Retina (tissue), 1 donor: ENCODE results near the gene MALSU1.

Source experiments
- DNase-seq: peaks from one replicate; pipeline ENCODE4 v3.0.0-alpha.2; 2016

Gene MALSU1

DNA sequence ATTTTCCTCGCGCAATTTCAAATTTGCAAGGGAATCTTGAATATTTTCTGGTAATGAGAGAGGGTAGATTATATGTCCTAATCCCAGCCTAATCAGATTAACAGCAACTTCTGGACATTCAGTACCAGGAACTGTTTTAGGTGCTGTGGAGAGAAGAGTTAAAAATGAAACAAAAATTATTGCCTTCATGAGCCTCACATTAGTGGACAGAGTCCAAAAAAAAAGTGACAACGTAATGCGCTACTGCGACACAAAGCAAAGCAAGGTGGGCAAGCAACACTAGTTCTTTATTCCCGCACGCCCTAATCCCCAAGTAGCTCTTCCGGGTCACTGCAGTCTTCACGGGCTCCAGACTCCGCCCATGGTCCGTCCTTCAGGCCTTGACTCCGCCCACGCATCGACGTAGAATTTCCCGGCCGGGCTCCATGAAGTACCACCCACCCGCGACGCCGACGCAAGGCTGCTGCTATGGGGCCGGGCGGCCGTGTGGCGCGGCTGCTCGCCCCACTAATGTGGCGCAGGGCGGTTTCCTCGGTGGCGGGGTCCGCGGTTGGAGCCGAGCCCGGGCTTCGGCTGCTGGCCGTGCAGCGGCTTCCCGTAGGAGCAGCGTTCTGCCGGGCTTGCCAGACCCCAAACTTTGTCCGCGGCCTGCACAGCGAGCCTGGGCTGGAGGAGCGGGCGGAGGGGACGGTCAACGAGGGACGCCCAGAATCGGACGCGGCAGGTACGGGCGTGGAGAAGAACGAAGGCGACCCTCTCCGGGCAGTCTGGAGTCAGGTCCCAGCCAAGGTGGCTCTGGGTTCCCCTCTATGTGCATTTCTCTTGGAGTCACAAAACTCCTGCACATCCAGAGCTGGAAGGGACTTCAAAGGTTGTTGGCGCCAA lies at the start of gene MALSU1:
MALSU1 (plus strand) TSS at position 455 of the 885 bp plus-strand sequence; CDS start at position 469, 14 bp downstream.
- peak; percentile 96 for DNase-seq

DNA sequence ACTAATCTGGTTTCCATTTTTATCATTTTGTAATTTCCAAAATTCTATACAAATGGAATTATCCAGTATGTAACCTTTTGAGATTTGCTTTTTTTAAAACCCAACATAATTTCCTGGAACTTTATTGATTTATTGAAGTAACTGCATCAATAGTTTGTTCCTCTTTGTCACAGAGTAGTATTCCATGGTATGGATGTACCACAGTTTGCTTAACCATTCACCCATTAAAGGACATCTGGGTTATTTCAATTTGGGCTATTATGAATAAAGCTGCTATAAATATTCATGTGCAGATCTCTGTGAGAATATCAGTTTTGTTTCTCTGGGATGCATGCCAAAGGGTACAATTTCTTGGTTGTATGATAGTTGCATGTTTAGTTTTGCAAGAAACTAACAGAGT lies 49.7 kb upstream of the MALSU1 start:
- no peak for DNase-seq

DNA sequence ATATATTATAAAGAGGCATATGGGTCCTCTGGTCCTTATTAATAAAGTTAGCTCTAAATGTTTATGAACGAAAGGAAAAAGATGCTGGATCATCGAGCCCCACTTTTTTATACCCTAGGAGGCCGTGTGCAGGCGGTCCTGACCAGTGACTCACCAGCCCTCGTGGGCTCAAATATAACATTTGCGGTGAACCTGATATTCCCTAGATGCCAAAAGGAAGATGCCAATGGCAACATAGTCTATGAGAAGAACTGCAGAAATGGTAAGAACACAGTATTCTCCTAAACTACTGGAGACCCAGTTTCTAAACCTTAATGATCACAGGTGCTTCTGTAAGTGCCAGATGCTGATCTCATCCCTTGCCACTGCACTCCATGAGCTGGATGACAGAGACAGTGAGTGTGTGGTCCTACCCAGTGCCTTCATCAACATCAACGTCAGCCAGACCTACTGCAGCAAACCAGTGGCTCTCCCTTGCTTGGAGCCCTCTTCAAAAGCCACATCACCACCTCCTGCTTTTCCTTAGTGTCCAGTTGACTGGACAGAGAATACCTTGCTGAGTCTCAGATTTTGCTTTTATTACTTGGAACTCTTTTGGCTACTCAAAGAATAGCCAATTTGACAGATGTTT lies 45.0 kb upstream of the MALSU1 start:
- no peak for DNase-seq

DNA sequence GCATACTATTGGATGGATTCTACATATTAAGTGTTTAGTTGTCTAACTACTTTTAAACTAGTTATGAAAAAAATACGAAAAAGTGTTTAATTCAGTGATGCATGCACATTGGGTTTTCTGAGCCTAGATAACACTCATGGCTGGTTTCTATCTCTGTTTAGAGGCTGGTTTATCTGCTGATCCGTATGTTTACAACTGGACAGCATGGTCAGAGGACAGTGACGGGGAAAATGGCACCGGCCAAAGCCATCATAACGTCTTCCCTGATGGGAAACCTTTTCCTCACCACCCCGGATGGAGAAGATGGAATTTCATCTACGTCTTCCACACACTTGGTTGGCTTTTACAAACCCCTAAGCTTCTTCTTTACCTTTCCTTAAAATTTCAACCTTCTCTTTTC lies 42.4 kb upstream of the MALSU1 start:
- no peak for DNase-seq

DNA sequence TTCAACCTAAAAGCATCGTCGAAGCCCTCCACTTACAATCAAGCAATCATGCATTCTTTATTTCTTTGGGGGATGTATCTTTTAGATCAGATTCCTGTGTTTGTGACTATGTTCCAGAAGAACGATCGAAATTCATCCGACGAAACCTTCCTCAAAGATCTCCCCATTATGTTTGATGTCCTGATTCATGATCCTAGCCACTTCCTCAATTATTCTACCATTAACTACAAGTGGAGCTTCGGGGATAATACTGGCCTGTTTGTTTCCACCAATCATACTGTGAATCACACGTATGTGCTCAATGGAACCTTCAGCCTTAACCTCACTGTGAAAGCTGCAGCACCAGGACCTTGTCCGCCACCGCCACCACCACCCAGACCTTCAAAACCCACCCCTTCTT lies 38.8 kb upstream of the MALSU1 start:
- DNase-seq: no peak

DNA sequence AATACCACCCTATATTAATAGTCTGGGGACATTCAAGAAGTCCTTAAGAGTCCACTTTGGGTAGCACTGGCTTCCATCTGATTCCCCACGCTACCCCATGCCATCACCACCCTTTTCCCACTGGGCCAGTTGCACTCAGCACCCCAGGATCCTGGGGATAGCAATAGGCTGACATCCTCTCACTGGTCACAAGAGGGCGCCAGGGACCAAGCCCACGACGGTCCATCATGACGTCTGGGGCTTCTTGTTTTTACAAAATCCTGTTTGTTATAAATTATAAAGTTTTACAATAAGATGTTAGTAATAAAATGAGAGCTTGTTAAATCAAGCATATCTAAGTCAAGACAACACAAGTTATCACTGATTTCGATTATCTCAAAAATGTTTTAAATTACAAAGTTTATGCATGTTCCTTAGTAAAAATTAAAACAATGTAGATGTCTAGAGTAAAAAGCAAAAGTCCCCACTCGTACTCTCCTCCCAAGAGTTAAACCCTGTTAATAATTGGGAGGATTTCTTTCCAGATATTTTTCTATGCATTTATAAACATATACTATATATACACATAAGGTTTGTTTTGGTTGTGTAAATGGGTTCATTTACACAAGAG lies 37.2 kb upstream of the MALSU1 start:
- DNase-seq: no peak

DNA sequence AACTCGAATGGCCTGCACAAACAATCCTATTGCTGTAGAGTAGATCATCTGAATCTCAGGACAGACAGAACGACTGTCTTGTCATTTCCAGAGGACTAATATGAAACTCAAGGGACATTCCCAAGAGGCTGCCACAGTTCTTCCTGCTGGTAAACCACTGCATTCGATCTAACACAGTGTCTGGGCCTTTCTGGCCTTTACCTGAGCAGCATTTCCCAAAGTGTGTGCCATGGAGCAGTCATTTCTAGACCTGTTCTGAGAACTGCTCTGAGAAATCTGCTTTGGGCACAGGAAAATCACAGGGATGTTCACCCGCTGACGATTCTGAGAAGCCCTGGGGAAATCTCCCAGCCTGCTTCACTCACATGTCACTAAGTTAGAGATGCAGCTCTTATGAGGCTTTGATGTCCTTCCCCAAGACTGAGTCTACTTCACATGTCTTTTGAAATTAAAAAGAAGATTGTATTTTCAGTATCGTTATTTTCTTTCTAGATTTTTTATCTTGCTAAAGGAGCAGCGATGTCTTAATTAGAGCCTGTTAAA lies 34.2 kb upstream of the MALSU1 start:
- DNase-seq: no peak

DNA sequence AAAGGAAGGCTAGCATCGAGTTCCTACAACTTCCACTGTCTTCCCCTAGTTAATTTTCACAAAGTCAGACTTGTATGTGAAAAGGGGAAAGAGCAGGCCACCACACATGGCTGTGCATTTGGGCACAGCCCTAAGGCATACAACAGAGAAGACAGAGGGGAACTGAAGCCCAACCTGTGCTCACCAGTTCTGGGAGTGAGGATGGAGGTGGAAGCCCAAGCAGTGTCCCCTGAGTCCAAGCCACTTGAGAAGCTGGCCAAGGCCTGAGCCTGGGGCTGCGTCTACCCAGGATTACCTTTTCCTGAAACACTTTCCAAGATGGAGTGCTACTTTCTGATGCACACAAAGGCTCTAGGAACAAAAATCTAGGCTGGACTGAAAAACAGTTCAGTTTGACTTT lies 32.2 kb upstream of the MALSU1 start:
- no peak for DNase-seq

DNA sequence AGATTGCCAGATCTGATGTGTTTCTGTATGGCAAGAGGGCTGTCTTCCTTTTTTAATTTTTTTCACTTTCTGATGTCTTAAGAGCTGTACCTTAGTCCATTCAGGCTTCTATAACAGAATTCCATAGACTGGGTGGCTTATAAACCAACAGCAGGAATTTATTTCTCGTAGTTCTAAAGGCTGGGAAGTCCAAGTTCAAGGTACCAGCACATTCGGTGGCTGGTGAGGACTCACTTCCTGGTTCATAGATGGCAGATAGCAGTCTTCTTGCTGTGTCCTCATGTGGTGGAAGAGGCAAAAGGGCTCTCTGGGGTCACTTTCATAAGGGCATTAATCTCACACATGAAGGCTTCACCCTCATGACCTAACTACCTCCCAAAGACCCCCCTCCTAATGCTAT lies 31.8 kb upstream of the MALSU1 start:
- DNase-seq: no peak

DNA sequence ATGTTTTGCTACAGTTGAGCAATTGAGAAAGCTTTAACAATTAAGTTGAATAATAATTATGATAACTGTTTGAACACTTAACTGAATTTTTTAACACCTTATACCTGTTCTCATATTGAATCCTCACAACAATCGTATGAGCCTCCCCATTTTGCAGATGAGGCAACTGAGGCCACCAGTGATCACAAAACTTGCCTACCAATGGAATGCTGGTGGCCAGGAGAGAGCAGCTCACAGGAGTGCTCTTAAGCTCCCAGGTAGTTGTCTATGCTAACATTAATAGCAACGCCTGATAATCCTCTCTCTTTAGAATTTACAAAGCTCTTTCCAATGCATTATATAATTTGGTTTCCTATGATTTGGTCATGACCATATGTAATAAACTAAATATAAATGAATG lies 31.0 kb upstream of the MALSU1 start:
- no peak for DNase-seq

DNA sequence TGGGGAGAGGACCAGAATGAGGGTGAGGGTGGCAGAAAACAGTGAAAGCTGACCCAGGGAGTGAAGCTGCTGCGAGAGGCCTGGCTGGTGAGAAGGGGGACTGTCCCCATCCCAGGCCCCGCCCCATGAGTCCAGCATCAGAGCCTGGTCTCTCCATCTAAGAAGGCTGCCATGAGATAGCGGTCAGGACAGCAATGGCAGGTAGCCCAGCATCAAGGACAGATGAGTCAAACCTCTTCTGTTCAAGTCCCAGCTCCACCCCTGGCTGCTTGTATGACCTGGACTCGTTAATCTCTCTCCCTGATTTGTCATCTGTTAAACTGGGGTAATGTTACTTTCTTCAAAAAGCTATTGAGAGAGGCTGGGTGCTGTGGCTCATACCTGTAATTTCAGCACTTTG lies 30.4 kb upstream of the MALSU1 start:
- DNase-seq: no peak

DNA sequence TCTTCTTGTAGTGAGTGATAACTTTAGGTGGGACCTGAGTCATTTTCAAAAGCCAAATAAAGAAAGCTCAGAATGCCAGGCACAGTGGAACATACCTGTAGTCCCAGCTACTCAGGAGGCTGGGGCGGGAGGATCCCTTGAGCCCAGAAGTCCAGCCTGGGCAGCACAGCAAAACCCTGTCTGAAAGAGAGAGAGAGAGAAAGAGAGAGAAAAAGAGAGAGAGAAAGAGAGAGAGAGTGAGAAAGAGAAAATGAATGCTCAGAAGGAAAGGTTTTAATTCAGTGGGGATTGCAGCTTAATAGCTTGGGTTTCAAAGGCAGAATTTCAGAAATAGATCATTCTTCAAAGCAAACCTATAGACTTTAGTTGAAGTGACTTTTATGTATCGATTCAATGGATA lies 26.9 kb upstream of the MALSU1 start:
- DNase-seq: no peak

DNA sequence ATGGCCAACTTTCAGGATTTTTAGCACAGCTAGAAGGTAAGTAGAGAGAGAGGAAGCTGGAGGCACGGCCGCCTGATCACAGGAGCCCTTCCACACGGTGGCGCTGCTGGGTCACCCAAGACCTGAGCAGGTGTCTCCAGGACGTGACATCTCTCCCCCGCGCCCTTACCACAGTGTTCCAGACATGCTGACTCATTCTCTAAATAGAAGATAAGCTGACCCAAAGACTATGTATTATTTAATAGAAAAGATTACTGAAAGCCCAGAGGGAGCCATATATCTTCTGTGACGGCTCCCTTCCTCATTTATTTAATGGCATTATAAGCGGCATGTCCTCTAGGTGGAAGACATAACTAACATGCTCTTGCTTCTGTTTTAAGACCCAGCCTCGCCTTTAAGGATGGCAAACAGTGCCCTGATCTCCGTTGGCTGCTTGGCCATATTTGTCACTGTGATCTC lies 26.0 kb upstream of the MALSU1 start:
- peak; percentile 65 for DNase-seq

DNA sequence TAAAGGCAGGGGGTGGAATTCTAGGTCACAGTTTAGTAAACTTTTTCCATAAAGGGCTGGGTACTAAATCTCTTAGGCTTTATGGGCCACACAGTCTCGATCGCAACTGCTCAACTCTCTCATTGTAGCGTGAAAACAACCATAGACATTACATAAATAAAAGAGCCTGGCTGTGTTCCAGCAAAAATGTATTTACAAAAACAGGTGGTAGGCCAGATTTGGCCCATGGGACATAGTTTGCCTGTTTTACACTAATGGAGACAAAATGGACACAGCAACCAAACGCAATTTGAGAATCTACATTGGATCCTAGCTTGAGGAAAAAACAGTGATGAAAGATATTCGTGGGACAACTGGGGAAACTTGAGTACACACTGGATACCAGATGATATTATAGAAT lies 23.2 kb upstream of the MALSU1 start:
- DNase-seq: no peak

DNA sequence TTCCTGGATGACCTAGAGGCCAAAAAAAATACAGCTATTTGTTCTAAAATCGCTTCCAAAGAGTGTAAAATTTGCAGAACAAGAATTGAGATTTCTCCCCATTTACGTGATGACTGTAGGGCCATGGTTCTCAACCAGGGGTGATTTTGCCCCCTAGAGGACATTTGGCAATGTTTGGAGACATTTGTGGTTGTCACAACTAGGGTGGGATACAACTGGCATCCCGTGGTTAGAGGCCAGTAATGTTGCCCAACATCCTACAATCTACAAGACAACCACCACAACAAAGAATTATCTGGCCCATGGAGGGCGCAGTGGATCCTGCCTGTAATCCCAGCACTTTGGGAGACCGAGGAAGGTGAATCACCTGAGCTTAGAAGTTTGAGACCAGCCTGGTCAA lies 22.8 kb upstream of the MALSU1 start:
- DNase-seq: no peak

DNA sequence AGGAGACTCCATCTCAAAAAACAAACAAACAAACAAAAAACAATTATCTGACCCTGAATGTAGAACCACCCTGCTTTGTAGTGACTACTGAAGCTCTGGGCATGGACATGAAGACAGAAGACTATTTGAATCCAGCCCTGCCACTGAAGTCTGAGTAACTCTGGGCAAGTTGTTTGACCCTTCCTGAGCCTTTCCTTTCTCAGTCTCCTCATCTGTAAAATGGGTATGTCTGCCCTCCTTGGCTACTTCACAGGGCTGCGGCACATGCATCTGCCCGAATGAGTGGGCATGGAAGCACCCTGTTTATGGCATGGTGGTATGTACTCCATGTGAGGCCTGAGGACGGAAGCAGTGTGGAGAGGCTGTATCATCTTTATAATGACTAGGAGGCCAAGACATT lies 22.2 kb upstream of the MALSU1 start:
- no peak for DNase-seq

DNA sequence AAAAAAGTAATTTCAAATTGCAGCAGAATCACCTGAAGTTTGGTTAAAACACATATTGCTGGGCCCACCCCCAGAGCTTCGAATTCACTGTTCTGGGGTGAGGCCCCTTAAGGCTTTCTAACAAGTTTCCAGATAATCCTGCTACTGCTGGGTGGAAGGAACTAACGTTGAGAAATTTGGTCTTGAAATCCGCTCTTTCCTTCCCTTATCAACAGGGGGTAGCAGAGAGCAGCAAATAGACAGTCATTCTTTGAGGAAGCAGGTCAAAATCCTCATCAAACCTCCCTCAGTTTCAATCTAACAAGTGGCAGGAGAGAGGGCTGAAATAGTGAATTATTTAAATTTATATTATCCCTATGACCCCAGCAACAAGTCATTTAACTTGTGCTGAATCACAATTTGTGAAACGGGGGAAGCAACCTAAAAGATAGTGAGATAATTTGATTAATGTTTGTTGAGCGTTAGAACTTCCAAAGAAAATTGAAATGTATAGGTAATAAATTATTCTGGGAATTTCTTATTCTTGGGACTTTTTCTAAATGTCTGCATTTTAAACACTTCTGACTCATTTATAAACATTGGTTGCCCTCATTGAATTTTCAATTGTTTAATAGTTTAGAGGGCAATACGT lies 21.7 kb upstream of the MALSU1 start:
- peak; percentile 28 for DNase-seq

DNA sequence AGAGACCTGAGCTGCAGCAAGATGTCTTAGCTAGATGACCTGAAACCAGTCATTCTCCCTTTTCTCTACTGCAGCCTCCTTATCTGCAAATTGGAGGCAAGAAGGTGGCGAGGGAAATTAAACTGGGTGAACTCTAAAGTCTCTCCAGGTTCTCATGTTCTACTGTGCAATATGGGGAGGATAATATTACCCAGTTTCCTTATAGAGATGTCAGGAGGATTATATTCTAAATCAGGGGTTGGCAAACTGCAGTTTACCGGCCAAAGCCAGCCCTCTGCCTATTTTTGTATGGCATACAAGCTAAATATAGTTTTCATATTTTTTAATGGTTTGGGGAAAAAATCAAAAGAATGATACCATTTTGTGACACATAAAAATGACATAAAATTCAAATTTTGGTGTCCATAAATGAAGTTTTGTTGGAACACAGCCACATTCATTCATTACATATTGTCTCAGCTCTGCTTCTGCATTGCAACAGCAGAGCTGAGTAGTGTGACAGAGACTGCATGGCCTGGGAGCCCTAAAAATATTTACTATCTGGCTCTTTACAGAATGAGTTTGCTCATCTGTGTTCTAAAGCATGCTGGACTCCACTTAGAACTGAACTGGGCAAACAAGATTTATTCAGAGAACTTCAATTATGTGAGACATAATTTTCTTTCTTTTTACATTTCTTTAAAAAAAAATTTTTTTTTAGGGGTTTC lies 19.2 kb upstream of the MALSU1 start:
- no peak for DNase-seq

DNA sequence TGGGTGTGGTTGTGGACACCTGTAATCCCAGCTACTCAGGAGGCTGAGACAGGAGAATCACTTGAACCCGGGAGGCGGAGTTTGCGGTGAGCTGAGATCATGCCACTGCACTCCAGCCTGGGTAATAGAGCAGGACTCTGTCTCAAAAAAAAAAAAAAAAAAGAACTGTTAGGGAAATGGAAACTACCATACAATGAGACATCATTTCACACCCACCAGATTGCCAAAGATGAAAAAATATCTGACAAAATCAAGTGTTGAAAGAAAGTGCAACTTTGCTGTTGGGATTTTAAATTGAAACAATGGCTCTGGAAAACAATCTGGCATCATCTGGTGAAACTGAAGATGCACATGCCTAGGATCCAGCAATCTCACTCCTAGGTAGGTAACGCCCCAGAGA lies 16.1 kb upstream of the MALSU1 start:
- no peak for DNase-seq

DNA sequence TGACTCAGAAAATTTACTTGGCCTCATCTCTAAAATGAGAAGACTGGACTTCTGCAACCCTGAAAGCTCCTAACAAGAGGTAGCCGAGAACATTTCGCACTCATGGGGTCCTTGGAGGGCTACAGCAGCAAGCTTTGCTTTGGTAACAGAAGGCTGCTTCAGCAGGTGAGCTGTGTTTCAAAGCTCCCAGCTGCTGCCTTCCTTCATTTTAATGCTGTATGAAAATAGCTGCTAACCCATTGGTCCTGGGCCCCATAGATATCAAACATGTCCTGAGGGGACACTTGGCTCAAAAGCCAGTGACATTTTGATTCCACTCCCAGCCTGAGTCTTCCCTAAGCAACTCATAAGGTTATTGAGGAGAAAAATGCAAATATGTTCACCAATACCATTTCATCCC lies 14.3 kb upstream of the MALSU1 start:
- no peak for DNase-seq

DNA sequence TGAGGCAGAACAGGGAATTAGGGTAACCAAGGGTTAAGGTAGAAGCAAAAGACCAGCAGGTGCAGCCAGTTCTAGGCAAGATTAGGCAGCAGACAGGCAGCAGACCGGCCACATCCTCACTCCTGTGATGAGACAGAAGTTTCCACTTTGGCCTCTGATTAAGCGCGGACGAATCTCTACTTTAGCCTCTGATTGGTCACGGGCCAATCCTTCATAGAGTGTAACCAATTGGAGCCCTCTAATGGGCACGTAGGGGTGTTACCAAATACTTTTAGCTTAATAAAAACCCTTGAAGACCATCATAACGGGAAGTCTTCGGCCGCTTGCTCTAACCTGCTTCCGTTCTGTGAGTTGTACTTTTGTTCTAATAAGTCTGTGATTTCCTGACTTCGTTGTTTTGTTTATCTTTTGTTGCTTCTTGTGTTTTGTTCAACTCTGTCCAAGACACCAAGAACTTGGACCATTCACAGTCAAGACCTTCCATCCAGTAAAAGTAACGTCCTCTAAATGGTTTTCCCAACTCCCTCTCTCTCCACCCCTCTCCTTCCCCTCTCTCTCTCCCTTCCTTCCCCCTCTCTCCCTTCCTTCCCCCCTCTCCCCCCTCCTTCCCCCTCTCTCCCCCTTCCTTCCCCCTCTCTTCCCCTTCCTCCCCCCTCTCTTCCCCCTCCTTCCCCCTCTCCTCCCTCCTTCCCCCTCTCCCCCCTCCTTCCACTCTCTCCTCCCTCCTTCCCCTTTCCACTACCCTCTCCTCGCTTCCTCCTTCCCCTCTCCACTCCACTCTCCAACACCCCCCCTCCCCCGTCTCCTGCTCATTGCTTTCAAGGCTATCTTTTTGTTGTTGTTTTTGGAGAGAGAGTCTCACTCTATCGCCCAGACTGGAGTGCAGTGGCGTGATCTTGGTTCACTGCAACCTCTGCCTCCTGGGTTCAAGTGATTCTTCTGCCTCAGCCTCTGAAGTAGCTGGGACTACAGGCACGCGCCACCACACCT lies 13.2 kb upstream of the MALSU1 start:
- no peak for DNase-seq
